Hippocampal formation (tissue), 2 donors: ENCODE results near the gene KLF6.

Source experiments
- DNase-seq, 2 donors: peaks; one replicate each; lab custom pipeline; 2025; lab: John Stamatoyannopoulos, UW

Gene KLF6

GRCh38 chr10:3787816-3788215, 2.8 kb upstream of the KLF6 start:
- no peak for DNase-seq

- no peak for DNase-seq
These were observed 2.0 kb upstream of the KLF6 start for GRCh38 chr10:3787016-3787400.

- DNase-seq, result no peak
These were observed 1.4 kb upstream of the KLF6 start for GRCh38 chr10:3786295-3787015.

GRCh38 chr10:3785851-3786271, 852 bp upstream of the KLF6 start:
- DNase-seq, result no peak

- DNase-seq, result peak; percentile 94 to 98
These were observed 342 bp upstream of the KLF6 start for GRCh38 chr10:3785251-3785850.

GRCh38 chr10:3783682-3784432, 1.2 kb downstream of the KLF6 start:
- peak in 1 of 2 donors; percentile 68 for DNase-seq

- DNase-seq, result peak; percentile 62 to 68
These were observed 1.7 kb downstream of the KLF6 start for GRCh38 chr10:3783316-3783681.

- peak; percentile 62 to 87 for DNase-seq
These were observed 2.3 kb downstream of the KLF6 start for GRCh38 chr10:3782451-3783315.

- DNase-seq, result no peak
These were observed 2.9 kb downstream of the KLF6 start for GRCh38 chr10:3782146-3782450.

- no peak for DNase-seq
These were observed 3.4 kb downstream of the KLF6 start for GRCh38 chr10:3781468-3782145.

GRCh38 chr10:3780771-3781467, 4.1 kb downstream of the KLF6 start:
- no peak for DNase-seq

GRCh38 chr10:3780021-3780770, 4.8 kb downstream of the KLF6 start:
- no peak for DNase-seq

GRCh38 chr10:3779158-3779741, 5.8 kb downstream of the KLF6 start:
- DNase-seq, result no peak

GRCh38 chr10:3778692-3779157, 6.3 kb downstream of the KLF6 start:
- no peak for DNase-seq

- no peak for DNase-seq
These were observed 6.9 kb downstream of the KLF6 start for GRCh38 chr10:3777981-3778691.

GRCh38 chr10:3776796-3777571, 8.0 kb downstream of the KLF6 start:
- DNase-seq, result no peak

GRCh38 chr10:3775696-3776551, 9.1 kb downstream of the KLF6 start:
- no peak for DNase-seq
